ENCODE measurements around the gene VEPH1.

DNA sequence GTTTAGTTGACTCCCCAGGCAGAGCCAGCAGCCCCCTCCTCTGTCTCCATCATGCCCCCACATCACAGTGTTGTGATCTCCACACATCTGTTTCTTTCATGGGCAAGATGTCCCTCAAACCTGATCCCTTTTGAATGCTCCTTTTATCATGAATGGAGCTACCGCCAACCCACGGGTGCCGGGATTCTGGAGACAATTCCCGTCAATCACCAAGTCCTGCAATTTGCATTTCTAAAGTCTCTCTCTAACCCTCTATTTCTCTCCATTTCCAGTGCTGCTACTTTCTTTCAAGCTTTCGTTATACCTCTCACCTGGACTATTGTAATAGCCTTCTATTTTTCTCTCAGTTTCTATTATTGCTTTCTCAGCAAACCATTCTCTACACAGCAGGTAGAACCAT, 253.6 kb downstream of the VEPH1 start:
- no peak for TF ChIP-seq EZH2 (IDR thresholded peaks at IDR 0.05; ENCODE audit: insufficient read depth, poor library complexity, severe bottlenecking)
- TF ChIP-seq EZH2phosphoT487 (IDR thresholded peaks at IDR 0.05; ENCODE audit: insufficient read depth, low read depth), result no peak

Measured in GM23248 (cell line).